ENCODE data around the gene NFKBIE. TPM values are rescaled to one million over a fixed set of nuclear protein-coding genes. Genes with fewer than 3 reads are reported as not detected.

Gene NFKBIE
- total and polyA plus RNA-seq, 2 of the 13 experiments (the other 11 are each of a cell fraction or from before 2014, with no cell fraction given) = 6.7 to 14.5 TPM

GRCh38 chr6:44246663-44247337, 18.6 kb downstream of the NFKBIE start, which contains the start of gene HSP90AB1 (continued):
- no peak for TF ChIP-seq HNF1A (IDR thresholded peaks at IDR 0.05; ENCODE audit: low read depth)
- 0 out of 2 replicates have a peak, but pooled peaks have one; percentile 16 for TF ChIP-seq HNF1A (CRISPR knock-in tag; IDR thresholded peaks at IDR 0.05; ENCODE audit: borderline replicate concordance)
- no peak for TF ChIP-seq SMARCC2 (IDR thresholded peaks at IDR 0.05)
- TF ChIP-seq PAX8 (CRISPR knock-in tag; IDR thresholded peaks at IDR 0.05; ENCODE audit: borderline replicate concordance) = 0 out of 2 replicates have a peak, but pooled peaks have one; percentile 28
- TF ChIP-seq SOX5 (CRISPR knock-in tag; IDR thresholded peaks at IDR 0.05; ENCODE audit: borderline replicate concordance) = peak; percentile 26; the same call in 1 of the 2 replicates
- 0 out of 2 replicates have a peak, but pooled peaks have one; percentile 18 for TF ChIP-seq RCOR2 (CRISPR knock-in tag; IDR thresholded peaks at IDR 0.05)
- TF ChIP-seq, protein P1, sequence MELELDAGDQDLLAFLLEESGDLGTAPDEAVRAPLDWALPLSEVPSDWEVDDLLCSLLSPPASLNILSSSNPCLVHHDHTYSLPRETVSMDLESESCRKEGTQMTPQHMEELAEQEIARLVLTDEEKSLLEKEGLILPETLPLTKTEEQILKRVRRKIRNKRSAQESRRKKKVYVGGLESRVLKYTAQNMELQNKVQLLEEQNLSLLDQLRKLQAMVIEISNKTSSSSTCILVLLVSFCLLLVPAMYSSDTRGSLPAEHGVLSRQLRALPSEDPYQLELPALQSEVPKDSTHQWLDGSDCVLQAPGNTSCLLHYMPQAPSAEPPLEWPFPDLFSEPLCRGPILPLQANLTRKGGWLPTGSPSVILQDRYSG (CRISPR knock-in tag; IDR thresholded peaks at IDR 0.05) = 0 out of 2 replicates have a peak, but pooled peaks have one; percentile 75
- peak; percentile 79 for TF ChIP-seq PHF8 (CRISPR knock-in tag; IDR thresholded peaks at IDR 0.05)
- TF ChIP-seq, protein P2, sequence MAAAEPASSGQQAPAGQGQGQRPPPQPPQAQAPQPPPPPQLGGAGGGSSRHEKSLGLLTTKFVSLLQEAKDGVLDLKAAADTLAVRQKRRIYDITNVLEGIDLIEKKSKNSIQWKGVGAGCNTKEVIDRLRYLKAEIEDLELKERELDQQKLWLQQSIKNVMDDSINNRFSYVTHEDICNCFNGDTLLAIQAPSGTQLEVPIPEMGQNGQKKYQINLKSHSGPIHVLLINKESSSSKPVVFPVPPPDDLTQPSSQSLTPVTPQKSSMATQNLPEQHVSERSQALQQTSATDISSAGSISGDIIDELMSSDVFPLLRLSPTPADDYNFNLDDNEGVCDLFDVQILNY (CRISPR knock-in tag; conservative IDR thresholded peaks at IDR 0.05) = 0 out of 2 replicates have a peak, but pooled peaks have one; percentile 41
- TF ChIP-seq MED8 (CRISPR knock-in tag; IDR thresholded peaks at IDR 0.05; ENCODE audit: insufficient replicate concordance) = no peak
- peak; percentile 86 for TF ChIP-seq TGIF2 (CRISPR knock-in tag; IDR thresholded peaks at IDR 0.05)
- TF ChIP-seq MAZ (IDR thresholded peaks at IDR 0.05; ENCODE audit: borderline replicate concordance, low read depth, low read length) = peak; percentile 78; the same call in 1 of the 2 replicates
- no peak; the same call in none of the 2 replicates for TF ChIP-seq MAZ (CRISPR knock-in tag; IDR thresholded peaks at IDR 0.05; ENCODE audit: low read depth)
- 0 out of 2 replicates have a peak, but pooled peaks have one; percentile 44 for TF ChIP-seq SNAI1 (CRISPR knock-in tag; IDR thresholded peaks at IDR 0.05; ENCODE audit: borderline replicate concordance)
- no peak for TF ChIP-seq IKZF1 (IDR thresholded peaks at IDR 0.05)
- no peak for TF ChIP-seq SETDB1 (CRISPR knock-in tag; IDR thresholded peaks at IDR 0.05; ENCODE audit: borderline replicate concordance)
- TF ChIP-seq KAT2B (IDR thresholded peaks at IDR 0.05; ENCODE audit: borderline replicate concordance, low read depth, low read length) = no peak
- TF ChIP-seq FOXA1 (IDR thresholded peaks at IDR 0.05) = no peak
- TF ChIP-seq FOXA1 (CRISPR knock-in tag; IDR thresholded peaks at IDR 0.05) = peak; percentile 64
- peak; percentile 35; the same call in 1 of the 2 replicates for TF ChIP-seq DPF2 (CRISPR knock-in tag; IDR thresholded peaks at IDR 0.05; ENCODE audit: borderline replicate concordance, low read depth)
- TF ChIP-seq PHF21A (CRISPR knock-in tag; IDR thresholded peaks at IDR 0.05) = peak; percentile 64
- TF ChIP-seq CCDC6 (CRISPR knock-in tag; IDR thresholded peaks at IDR 0.05) = no peak; the same call in 1 of the 2 replicates
- TF ChIP-seq ZNF704 (CRISPR knock-in tag; IDR thresholded peaks at IDR 0.05; ENCODE audit: borderline replicate concordance) = peak; percentile 47

Data from HepG2 (cell line).